Measurements from ENCODE around the gene CELSR1.

The CELSR1 gene

GRCh38 chr22:46422896-46423295 lies 114.5 kb downstream of the CELSR1 start:
- Histone ChIP-seq H3K27ac (ENCODE audit: low read depth, low read length) (no peak overlapping the region), H3K4me3 (ENCODE audit: low read length) (no peak overlapping the region), H3K36me3 (ENCODE audit: control insufficient read depth, insufficient read depth, low read length) (no peaks in the 10 kb centered on the region), H3K4me1 (ENCODE audit: control insufficient read depth, insufficient read depth, low read length) (no peaks in the 10 kb centered on the region), H3K9ac (ENCODE audit: low read length) (no peak overlapping the region), H3K27me3 (ENCODE audit: control insufficient read depth, insufficient read depth, low read length) (no peaks in the 10 kb centered on the region)

- no peak overlapping the region for H3K27ac ChIP-seq (ENCODE audit: low read depth, low read length)
- no peaks in the 10 kb centered on the region for H3K36me3 ChIP-seq (ENCODE audit: control insufficient read depth, insufficient read depth, low read length)
- no peaks in the 10 kb centered on the region for H3K27me3 ChIP-seq (ENCODE audit: control insufficient read depth, insufficient read depth, low read length)
- H3K4me1 ChIP-seq (ENCODE audit: control insufficient read depth, insufficient read depth, low read length), result no peaks in the 10 kb centered on the region
- no peak overlapping the region for H3K9ac ChIP-seq (ENCODE audit: low read length)
- H3K4me3 ChIP-seq (ENCODE audit: low read length), result no peak overlapping the region
These were observed 116.2 kb downstream of the CELSR1 start for GRCh38 chr22:46421267-46421666.

- Histone ChIP-seq H3K27me3 (ENCODE audit: control insufficient read depth, insufficient read depth, low read length) (no peaks in the 10 kb centered on the region), H3K4me1 (ENCODE audit: control insufficient read depth, insufficient read depth, low read length) (no peaks in the 10 kb centered on the region), H3K9ac (ENCODE audit: low read length) (no peak overlapping the region), H3K27ac (ENCODE audit: low read depth, low read length) (no peak overlapping the region), H3K4me3 (ENCODE audit: low read length) (no peak overlapping the region), H3K36me3 (ENCODE audit: control insufficient read depth, insufficient read depth, low read length) (no peaks in the 10 kb centered on the region)
These were observed 117.5 kb downstream of the CELSR1 start for GRCh38 chr22:46419754-46420571.

GRCh38 chr22:46418827-46419226 lies 118.6 kb downstream of the CELSR1 start:
- H3K4me3 ChIP-seq (ENCODE audit: low read length), result no peak overlapping the region
- no peaks in the 10 kb centered on the region for H3K27me3 ChIP-seq (ENCODE audit: control insufficient read depth, insufficient read depth, low read length)
- H3K9ac ChIP-seq (ENCODE audit: low read length), result no peak overlapping the region
- no peaks in the 10 kb centered on the region for H3K4me1 ChIP-seq (ENCODE audit: control insufficient read depth, insufficient read depth, low read length)
- H3K36me3 ChIP-seq (ENCODE audit: control insufficient read depth, insufficient read depth, low read length), result no peaks in the 10 kb centered on the region
- H3K27ac ChIP-seq (ENCODE audit: low read depth, low read length), result no peak overlapping the region

GRCh38 chr22:46417769-46418168 lies 119.7 kb downstream of the CELSR1 start:
- Histone ChIP-seq H3K27me3 (ENCODE audit: control insufficient read depth, insufficient read depth, low read length) (no peaks in the 10 kb centered on the region), H3K4me1 (ENCODE audit: control insufficient read depth, insufficient read depth, low read length) (no peaks in the 10 kb centered on the region), H3K27ac (ENCODE audit: low read depth, low read length) (no peak overlapping the region), H3K36me3 (ENCODE audit: control insufficient read depth, insufficient read depth, low read length) (no peaks in the 10 kb centered on the region), H3K9ac (ENCODE audit: low read length) (no peak overlapping the region), H3K4me3 (ENCODE audit: low read length) (no peak overlapping the region)

- H3K9ac ChIP-seq (ENCODE audit: low read length), result no peak overlapping the region
- no peak overlapping the region for H3K27ac ChIP-seq (ENCODE audit: low read depth, low read length)
- H3K27me3 ChIP-seq (ENCODE audit: control insufficient read depth, insufficient read depth, low read length), result no peaks in the 10 kb centered on the region
- H3K4me1 ChIP-seq (ENCODE audit: control insufficient read depth, insufficient read depth, low read length), result no peaks in the 10 kb centered on the region
- H3K36me3 ChIP-seq (ENCODE audit: control insufficient read depth, insufficient read depth, low read length), result no peaks in the 10 kb centered on the region
- H3K4me3 ChIP-seq (ENCODE audit: low read length), result no peak overlapping the region
These were observed 120.4 kb downstream of the CELSR1 start for GRCh38 chr22:46416891-46417580.

- Histone ChIP-seq H3K27me3 (ENCODE audit: control insufficient read depth, insufficient read depth, low read length) (no peaks in the 10 kb centered on the region), H3K4me1 (ENCODE audit: control insufficient read depth, insufficient read depth, low read length) (no peaks in the 10 kb centered on the region), H3K27ac (ENCODE audit: low read depth, low read length) (no peak overlapping the region), H3K4me3 (ENCODE audit: low read length) (no peak overlapping the region), H3K9ac (ENCODE audit: low read length) (no peak overlapping the region), H3K36me3 (ENCODE audit: control insufficient read depth, insufficient read depth, low read length) (no peaks in the 10 kb centered on the region)
These were observed 120.9 kb downstream of the CELSR1 start for GRCh38 chr22:46416520-46416871.

GRCh38 chr22:46415776-46416519 lies 121.5 kb downstream of the CELSR1 start:
- Histone ChIP-seq H3K9ac (ENCODE audit: low read length) (no peak overlapping the region), H3K27ac (ENCODE audit: low read depth, low read length) (no peak overlapping the region), H3K27me3 (ENCODE audit: control insufficient read depth, insufficient read depth, low read length) (no peaks in the 10 kb centered on the region), H3K4me3 (ENCODE audit: low read length) (no peak overlapping the region), H3K36me3 (ENCODE audit: control insufficient read depth, insufficient read depth, low read length) (no peaks in the 10 kb centered on the region), H3K4me1 (ENCODE audit: control insufficient read depth, insufficient read depth, low read length) (no peaks in the 10 kb centered on the region)

GRCh38 chr22:46414704-46415103 lies 122.7 kb downstream of the CELSR1 start:
- H3K4me1 ChIP-seq (ENCODE audit: control insufficient read depth, insufficient read depth, low read length), result no peaks in the 10 kb centered on the region
- no peaks in the 10 kb centered on the region for H3K36me3 ChIP-seq (ENCODE audit: control insufficient read depth, insufficient read depth, low read length)
- no peaks in the 10 kb centered on the region for H3K27me3 ChIP-seq (ENCODE audit: control insufficient read depth, insufficient read depth, low read length)
- H3K27ac ChIP-seq (ENCODE audit: low read depth, low read length), result no peak overlapping the region
- H3K9ac ChIP-seq (ENCODE audit: low read length), result no peak overlapping the region
- no peak overlapping the region for H3K4me3 ChIP-seq (ENCODE audit: low read length)

- H3K36me3 ChIP-seq (ENCODE audit: control insufficient read depth, insufficient read depth, low read length), result no peaks in the 10 kb centered on the region
- no peak overlapping the region for H3K9ac ChIP-seq (ENCODE audit: low read length)
- no peak overlapping the region for H3K4me3 ChIP-seq (ENCODE audit: low read length)
- H3K27me3 ChIP-seq (ENCODE audit: control insufficient read depth, insufficient read depth, low read length), result no peaks in the 10 kb centered on the region
- no peaks in the 10 kb centered on the region for H3K4me1 ChIP-seq (ENCODE audit: control insufficient read depth, insufficient read depth, low read length)
- no peak overlapping the region for H3K27ac ChIP-seq (ENCODE audit: low read depth, low read length)
These were observed 123.6 kb downstream of the CELSR1 start for GRCh38 chr22:46413725-46414379.

- Histone ChIP-seq H3K27me3 (ENCODE audit: control insufficient read depth, insufficient read depth, low read length) (no peaks in the 10 kb centered on the region), H3K36me3 (ENCODE audit: control insufficient read depth, insufficient read depth, low read length) (no peaks in the 10 kb centered on the region), H3K4me3 (ENCODE audit: low read length) (no peak overlapping the region), H3K9ac (ENCODE audit: low read length) (no peak overlapping the region), H3K27ac (ENCODE audit: low read depth, low read length) (no peak overlapping the region), H3K4me1 (ENCODE audit: control insufficient read depth, insufficient read depth, low read length) (no peaks in the 10 kb centered on the region)
These were observed 126.1 kb downstream of the CELSR1 start for GRCh38 chr22:46411347-46411746.

- no peak overlapping the region for H3K9ac ChIP-seq (ENCODE audit: low read length)
- no peaks in the 10 kb centered on the region for H3K4me1 ChIP-seq (ENCODE audit: control insufficient read depth, insufficient read depth, low read length)
- no peaks in the 10 kb centered on the region for H3K36me3 ChIP-seq (ENCODE audit: control insufficient read depth, insufficient read depth, low read length)
- no peak overlapping the region for H3K27ac ChIP-seq (ENCODE audit: low read depth, low read length)
- H3K27me3 ChIP-seq (ENCODE audit: control insufficient read depth, insufficient read depth, low read length), result no peaks in the 10 kb centered on the region
- no peak overlapping the region for H3K4me3 ChIP-seq (ENCODE audit: low read length)
These were observed 127.1 kb downstream of the CELSR1 start for GRCh38 chr22:46410291-46410808.

Data from rectal smooth muscle tissue (tissue), 1 donor.